Motor neuron (in vitro differentiated cells): Measurements from ENCODE around the gene BCL2L15. TPM values are rescaled to one million over a fixed set of nuclear protein-coding genes. Genes with fewer than 3 reads are reported as not detected.
A peak's percentile ranks its signal among the peaks of the same experiment; 100 is the strongest.

Experiments used
- ATAC-seq, 8 experiments: fragments of 200-7000 bp; cut with Tn5 transposase; replicated peaks in 6 of 8; 2 replicates each; pipeline ENCODE4 v1.8.0; 2021; ENCODE audit warnings: mild to moderate bottlenecking in 8 of 8, moderate library complexity in 8 of 8
- H3K27ac ChIP-seq, 2 donors: fragments of 250-450 bp; sonication (Bioruptor Pico); 2 replicates each; pipeline ENCODE4 v1.9.0; 2021; ENCODE audit warnings: antibody characterized with exemption in 2 of 2, mild to moderate bottlenecking in 2 of 2, moderate library complexity in 1 of 2
- H3K4me1 ChIP-seq, 2 donors: fragments of 250-450 bp; sonication (Bioruptor Pico); replicated peaks in 1 of 2; 2 replicates each; pipeline ENCODE4 v1.6.1; 2021; ENCODE audit warnings: antibody characterized with exemption in 2 of 2, mild to moderate bottlenecking in 2 of 2, moderate library complexity in 1 of 2
- H3K4me3 ChIP-seq, 5 donors: fragments of 250-450 bp; sonication (Bioruptor Pico); 2 replicates each; pipeline ENCODE4 v1.9.0; 2021; ENCODE audit warnings: antibody characterized with exemption in 5 of 5, mild to moderate bottlenecking in 5 of 5, moderate library complexity in 4 of 5
- WGBS, 10 experiments: fragments of 450-650 bp; shearing (Covaris generic); methylation state at CpG; one replicate each; pipeline ENCODE4 v1.0.0; 2022; 5-methylcytosine and 5-hydroxymethylcytosine counted together
- in situ Hi-C, 9 experiments: fragments of 400-800 bp; cut with MboI; loops; one replicate each; pipeline ENCODE4 v1.15.0; 2021; ENCODE audit warnings: low sequenced_read_pairs in 9 of 9, low pct_unique_long_range_greater_than_20kb in 2 of 9; ENCODE audit not compliant: unreplicated experiment in 9 of 9
- total RNA-seq, 8 experiments: library from RNA; unstranded; fragments of 300-600 nt; gene quantifications; 2 replicates each; pipeline versions ENCODE4 v1.2.3 to v1.2.4, GENCODE V29; 2022

Gene BCL2L15
- total RNA-seq, 8 experiments from 2014 or later = 0.20 to 3.5 (median 0.61) TPM

GRCh38 chr1:113876176-113876575 lies 11.2 kb downstream of the BCL2L15 start:
- 17 to 96% (median 80%) methylated on average over 1 to 5 of the region's 5 CpGs; no CpG with 5 or more reads in 2 of the 10 experiments for WGBS, 10 experiments
- no peak for ATAC-seq
- Histone ChIP-seq H3K27ac (no peak overlapping the region), H3K4me3 (no peak overlapping the region), H3K4me1 (no peaks in the 10 kb centered on the region)
- in situ Hi-C loops = no loop called here

- 51 to 96% (median 80%) methylated on average over 1 to 2 of the region's 2 CpGs; no CpG with 5 or more reads in 1 of the 10 experiments for WGBS, 10 experiments
- Histone ChIP-seq H3K4me1 (no peaks in the 10 kb centered on the region), H3K4me3 (no peak overlapping the region), H3K27ac (no peak overlapping the region)
- no peak for ATAC-seq
- in situ Hi-C loops = no loop called here
Observed at GRCh38 chr1:113875714-113876113, 11.7 kb downstream of the BCL2L15 start.

- in situ Hi-C loops = no loop called here
- ATAC-seq = peak in 1 of 8 experiments; percentile 36
- H3K4me3 ChIP-seq = no peak overlapping the region
- H3K4me1 ChIP-seq = no peaks in the 10 kb centered on the region
- 0 to 100% (median 70%) methylated on average over 1 of the region's 1 CpG; no CpG with 5 or more reads in 4 of the 10 experiments for WGBS, 10 experiments
- H3K27ac ChIP-seq = no peak overlapping the region
Observed at GRCh38 chr1:113874012-113874879, 13.1 kb downstream of the BCL2L15 start.

GRCh38 chr1:113872219-113872935 lies 15.0 kb downstream of the BCL2L15 start:
- in situ Hi-C loops = no loop called here
- no peak for ATAC-seq
- Histone ChIP-seq H3K4me3 (no peak overlapping the region), H3K27ac (no peak overlapping the region), H3K4me1 (no peaks in the 10 kb centered on the region)

DNA sequence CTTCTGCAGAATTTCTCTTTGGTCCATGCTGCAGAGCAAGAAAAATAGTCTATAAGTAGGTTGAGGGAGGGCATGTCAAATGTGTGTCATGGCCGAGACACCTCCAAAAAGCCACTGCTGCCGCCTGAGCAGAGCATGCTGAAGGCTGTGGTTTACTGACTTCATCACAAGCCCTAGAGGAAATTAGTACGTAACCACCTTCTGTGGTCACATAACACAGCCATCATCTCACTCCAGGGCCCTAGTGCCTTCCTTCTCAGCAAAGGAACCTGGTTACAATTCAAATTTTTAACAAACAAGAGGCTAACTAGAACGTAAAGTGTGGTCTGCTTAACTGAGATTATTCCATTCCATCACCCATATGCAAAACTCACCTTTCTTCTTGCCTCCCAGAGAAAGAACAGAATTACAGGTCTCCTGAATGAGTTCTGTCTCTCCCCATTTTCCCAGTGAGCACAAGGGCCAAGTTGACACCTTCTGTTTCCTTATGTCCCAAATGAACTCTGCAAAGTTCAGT lies 15.7 kb downstream of the BCL2L15 start, which contains the start of gene PTPN22:
Gene PTPN22, minus strand, starts transcription at position 116 of the 517 bp plus-strand sequence.
- in situ Hi-C loops = no loop called here
- no peak within 1 kb of the TSS for H3K27ac ChIP-seq
- H3K4me3 ChIP-seq = no peak within 1 kb of the TSS
- WGBS, 10 experiments = 0 to 91% (median 85%) methylated on average over 1 to 4 of the region's 4 CpGs; no CpG with 5 or more reads in 3 of the 10 experiments
- H3K4me1 ChIP-seq = no peaks in the 10 kb centered on the region
- peak in 1 of 8 experiments; percentile 43 for ATAC-seq

GRCh38 chr1:113870778-113871177 lies 16.6 kb downstream of the BCL2L15 start:
- no peak overlapping the region for H3K4me3 ChIP-seq
- no peak overlapping the region for H3K27ac ChIP-seq
- WGBS, 10 experiments = 41 to 100% (median 80%) methylated on average over 1 to 3 of the region's 3 CpGs; no CpG with 5 or more reads in 3 of the 10 experiments
- H3K4me1 ChIP-seq = no peaks in the 10 kb centered on the region
- ATAC-seq = no peak
- in situ Hi-C loops = no loop called here

- in situ Hi-C loops = no loop called here
- WGBS, 10 experiments = 40 to 100% (median 83%) methylated on average over 1 to 3 of the region's 4 CpGs; no CpG with 5 or more reads in 2 of the 10 experiments
- no peak for ATAC-seq
- Histone ChIP-seq H3K4me3 (no peak overlapping the region), H3K27ac (no peak overlapping the region), H3K4me1 (no peaks in the 10 kb centered on the region)
Observed at GRCh38 chr1:113868387-113869083, 18.8 kb downstream of the BCL2L15 start.

- no peak overlapping the region for H3K27ac ChIP-seq
- no peaks in the 10 kb centered on the region for H3K4me1 ChIP-seq
- no peak for ATAC-seq
- WGBS, 10 experiments = 60 to 98% (median 92%) methylated on average over 2 to 5 of the region's 5 CpGs; no CpG with 5 or more reads in 3 of the 10 experiments
- in situ Hi-C loops = no loop called here
- no peak overlapping the region for H3K4me3 ChIP-seq
Observed at GRCh38 chr1:113861641-113862040, 25.7 kb downstream of the BCL2L15 start.

DNA sequence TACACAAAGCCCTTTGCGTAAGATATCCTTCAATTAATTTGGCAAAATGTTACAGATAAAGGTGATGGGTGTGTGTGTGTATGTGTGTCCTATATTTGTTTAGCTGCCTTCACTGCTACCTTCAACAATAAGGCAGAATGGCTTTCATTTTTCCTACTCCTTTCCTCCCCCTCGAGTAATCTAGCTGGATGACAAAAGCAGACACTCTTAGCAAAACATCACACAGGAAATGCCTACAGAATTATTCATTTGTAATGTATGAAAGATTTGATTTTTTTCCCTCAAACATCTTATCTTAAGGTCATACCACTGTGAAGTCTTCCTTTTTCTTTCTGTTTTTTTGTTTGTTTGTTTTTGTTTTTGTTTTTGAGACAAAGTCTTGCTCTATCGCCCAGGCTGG lies 26.5 kb downstream of the BCL2L15 start:
- no peak overlapping the region for H3K27ac ChIP-seq
- no peaks in the 10 kb centered on the region for H3K4me1 ChIP-seq
- in situ Hi-C loops = no loop called here
- ATAC-seq = no peak
- WGBS, 10 experiments = 50 to 91% (median 67%) methylated on average over 2 to 3 of the region's 3 CpGs
- H3K4me3 ChIP-seq = no peak overlapping the region

DNA sequence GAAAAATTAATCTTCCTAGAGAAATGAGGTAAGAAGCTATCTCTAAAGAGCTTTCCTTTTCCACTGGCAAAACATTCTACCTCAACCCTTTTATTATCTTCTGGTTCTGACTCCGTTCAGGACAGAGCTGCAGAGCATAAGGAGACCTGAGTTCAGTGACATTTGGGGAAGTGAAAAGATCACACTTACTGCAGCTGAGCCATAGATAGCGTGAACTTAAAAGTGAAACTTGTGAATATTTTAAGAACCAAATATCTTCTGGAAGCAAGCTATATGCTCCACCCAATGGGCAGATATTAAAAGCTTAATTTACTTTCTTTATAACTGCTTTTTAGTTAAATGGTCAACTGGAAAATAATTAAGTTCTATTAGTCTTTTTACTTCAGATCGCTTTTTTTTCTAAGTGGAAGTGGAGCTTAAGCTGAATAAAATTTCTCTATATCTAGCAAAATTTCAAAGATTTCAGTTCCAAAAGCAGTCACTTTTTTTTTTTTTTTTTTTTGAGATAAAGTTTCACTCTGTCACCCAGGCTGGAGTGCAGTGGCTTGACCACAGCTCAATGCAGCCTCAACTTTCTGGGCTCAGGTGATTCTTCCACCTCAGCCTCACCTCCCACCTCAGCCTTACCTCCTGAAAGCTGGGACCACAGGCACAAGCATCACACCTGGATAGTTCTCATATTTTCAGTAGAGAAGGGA lies 27.8 kb downstream of the BCL2L15 start:
- Histone ChIP-seq H3K4me1 (no peaks in the 10 kb centered on the region), H3K4me3 (no peak overlapping the region), H3K27ac (no peak overlapping the region)
- no peak for ATAC-seq
- 22 to 94% (median 83%) methylated on average over 1 to 3 of the region's 3 CpGs; no CpG with 5 or more reads in 1 of the 10 experiments for WGBS, 10 experiments
- in situ Hi-C loops = no loop called here

DNA sequence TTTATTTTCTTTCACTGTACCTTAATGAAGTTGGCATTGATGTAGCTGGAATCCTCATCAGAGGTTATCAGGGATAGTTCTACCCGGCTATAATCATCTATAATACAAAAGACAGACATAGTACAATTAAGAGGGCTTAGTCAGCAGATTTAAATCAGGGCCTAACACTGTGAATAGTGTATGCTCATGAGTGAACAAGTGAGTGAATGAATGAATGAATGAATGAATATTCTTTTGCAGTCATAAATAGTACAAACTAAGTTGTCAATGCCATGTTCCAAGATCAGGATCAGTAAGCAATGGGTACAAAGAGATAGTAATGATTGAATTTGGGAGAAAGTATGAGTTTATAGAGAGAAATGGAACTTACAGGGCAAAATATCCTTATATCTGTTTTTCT lies 28.4 kb downstream of the BCL2L15 start:
- 40 to 100% (median 78%) methylated on average over 1 of the region's 1 CpG; no CpG with 5 or more reads in 2 of the 10 experiments for WGBS, 10 experiments
- peak in 1 of 8 experiments; percentile 21 for ATAC-seq
- Histone ChIP-seq H3K4me3 (no peak overlapping the region), H3K4me1 (no peaks in the 10 kb centered on the region), H3K27ac (no peak overlapping the region)
- in situ Hi-C loops = no loop called here

DNA sequence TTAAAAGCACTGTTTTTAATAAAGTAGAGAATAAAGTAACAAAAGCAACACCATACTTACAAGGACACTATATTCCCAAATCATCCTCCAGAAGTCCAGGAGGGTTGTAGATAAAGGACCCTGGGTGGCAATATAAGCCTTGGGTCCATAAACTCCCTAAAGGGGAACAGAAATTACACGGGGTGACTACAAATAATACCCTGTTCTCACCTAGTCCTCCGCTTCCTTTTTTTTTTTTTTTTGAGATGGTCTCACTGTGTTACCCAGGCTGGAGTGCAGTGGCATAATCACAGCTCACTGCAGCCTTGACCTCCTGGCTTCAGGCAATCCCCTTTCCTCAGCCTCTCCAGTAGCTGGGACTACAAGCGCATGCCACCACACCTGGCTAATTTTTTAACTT lies 29.0 kb downstream of the BCL2L15 start:
- Histone ChIP-seq H3K4me1 (no peaks in the 10 kb centered on the region), H3K27ac (no peak overlapping the region), H3K4me3 (no peak overlapping the region)
- in situ Hi-C loops = no loop called here
- no peak for ATAC-seq
- 57 to 97% (median 84%) methylated on average over 2 to 3 of the region's 3 CpGs; no CpG with 5 or more reads in 1 of the 10 experiments for WGBS, 10 experiments
